ENCODE results near the gene CFAP53. TPM values are rescaled to one million over a fixed set of nuclear protein-coding genes. Genes with fewer than 3 reads are reported as not detected.

Gene CFAP53
- total and polyA plus RNA-seq, 11 donors: 0.10 to 0.62 (median 0.15) TPM; not detected in 6

- DNase-seq: peak in 1 of 5 donors; percentile 58
- 92 to 93% (median 93%) methylated on average over 13 of the region's 13 CpGs for WGBS, 4 donors
- no peak overlapping the region for H3K27ac ChIP-seq
- no peak overlapping the region for H3K4me3 ChIP-seq
- TF ChIP-seq CTCF (IDR thresholded peaks at IDR 0.05) (no peak), POLR2A (IDR thresholded peaks at IDR 0.05) (no peak)
- peaks cover 0 to 35% (median 20%) of the 10 kb centered on the region in 9 donors for H3K36me3 ChIP-seq
- no peaks in the 10 kb centered on the region for H3K27me3 ChIP-seq
- no peak for ATAC-seq
- intact Hi-C loops (cut with DNase I): loop anchor here in 6 of 10 donors (5.0 to 10.0 kb wide), 8 partner anchors 87 to 790 kb away; partner anchors contain the start of genes RPL17 (in 2 of the 6), ACAA2 (in 1 of the 6), ELAC1 (in 1 of the 6) and ME2 (in 1 of the 6)
- H3K9me3 ChIP-seq: no peaks in the 10 kb centered on the region
- peaks cover 3 to 34% (median 13%) of the 10 kb centered on the region in 12 donors for H3K4me1 ChIP-seq
These were observed 18.8 kb upstream of the CFAP53 start for GRCh38 chr18:50285071-50285470.

- H3K4me3 ChIP-seq: no peak overlapping the region
- TF ChIP-seq POLR2A (IDR thresholded peaks at IDR 0.05) (no peak), CTCF (IDR thresholded peaks at IDR 0.05) (no peak)
- H3K27ac ChIP-seq: no peak overlapping the region
- H3K27me3 ChIP-seq: no peaks in the 10 kb centered on the region
- no peaks in the 10 kb centered on the region for H3K9me3 ChIP-seq
- ATAC-seq (no peak), DNase-seq (no peak)
- WGBS, 4 donors: 94 to 98% (median 96%) methylated on average over 14 to 15 of the region's 15 CpGs
- H3K4me1 ChIP-seq: peaks cover 3 to 41% (median 19%) of the 10 kb centered on the region in 12 donors
- intact Hi-C loops (cut with DNase I): loop anchor here in 6 of 10 donors (5.0 to 10.0 kb wide), 6 partner anchors 88 to 790 kb away; partner anchors contain the start of genes RPL17 (in 2 of the 6), ACAA2 (in 1 of the 6), ELAC1 (in 1 of the 6) and SKA1 (in 1 of the 6)
- H3K36me3 ChIP-seq: peaks cover 0 to 39% (median 20%) of the 10 kb centered on the region in 9 donors
These were observed 18.1 kb upstream of the CFAP53 start for GRCh38 chr18:50284255-50284885.

GRCh38 chr18:50283469-50284209, 17.3 kb upstream of the CFAP53 start:
- intact Hi-C loops (cut with DNase I): loop anchor here in 6 of 10 donors (5.0 to 10.0 kb wide), 6 partner anchors 89 to 789 kb away; partner anchors contain the start of genes RPL17 (in 2 of the 6), ACAA2 (in 1 of the 6), ELAC1 (in 1 of the 6) and SKA1 (in 1 of the 6)

More at GRCh38 chr18:50283469-50284209, 17.3 kb upstream of the CFAP53 start:
- Histone ChIP-seq H3K9me3 (no peaks in the 10 kb centered on the region), H3K27ac (no peak overlapping the region), H3K27me3 (no peaks in the 10 kb centered on the region), H3K36me3 (peaks cover 0 to 46% (median 27%) of the 10 kb centered on the region in 9 donors), H3K4me1 (peaks cover 3 to 46% (median 24%) of the 10 kb centered on the region in 12 donors), H3K4me3 (no peak overlapping the region)
- TF ChIP-seq POLR2A (IDR thresholded peaks at IDR 0.05) (no peak), CTCF (IDR thresholded peaks at IDR 0.05) (no peak)
- 92 to 96% (median 94%) methylated on average over 25 to 29 of the region's 29 CpGs for WGBS, 4 donors
- peak in 1 of 5 donors; percentile 51 for DNase-seq
- no peak for ATAC-seq

Data from heart left ventricle (tissue), 16 donors.